ENCODE data around the gene UNC45B. TPM values are rescaled to one million over a fixed set of nuclear protein-coding genes. Genes with fewer than 3 reads are reported as not detected.
A peak's percentile ranks its signal among the peaks of the same experiment; 100 is the strongest.

The UNC45B gene
- total RNA-seq, 1 experiment from 2014 or later, result not detected

- Histone ChIP-seq H3K36me3 (ENCODE audit: control insufficient read depth in 1 of 2, insufficient read depth in 2 of 2, low read length in 2 of 2) (no peaks in the 10 kb centered on the region), H3K27ac (ENCODE audit: low read depth, low read length) (no peak overlapping the region), H3K4me3 (replicated peaks in 1 of 2; ENCODE audit: low read depth in 1 of 2, low read length in 2 of 2) (no peak overlapping the region), H3K9me2 (ENCODE audit: insufficient read depth) (no peaks in the 10 kb centered on the region), H3K9me3 (ENCODE audit: control insufficient read depth in 1 of 2, insufficient read depth in 1 of 2, low read depth in 1 of 2, low read length in 2 of 2) (no peaks in the 10 kb centered on the region), H3K4me2 (ENCODE audit: low read length) (peak overlapping the region; percentile 94), H3K4me1 (ENCODE audit: control insufficient read depth in 1 of 2, insufficient read depth in 2 of 2, low read length in 2 of 2) (peaks cover 5 to 23% of the 10 kb centered on the region in 2 experiments; a peak in 3 of 4 replicates), H2AFZ (ENCODE audit: low read depth, low read length, poor library complexity, severe bottlenecking) (no peak overlapping the region), H3K79me2 (ENCODE audit: insufficient read depth, low read length) (peaks cover 2% of the 10 kb centered on the region; the same call in 1 of the 2 replicates), H4K20me1 (ENCODE audit: insufficient read depth) (no peaks in the 10 kb centered on the region), H3K9ac (ENCODE audit: low read length) (no peak overlapping the region), H3K27me3 (ENCODE audit: insufficient read depth, low read length) (no peaks in the 10 kb centered on the region)
- POLR2A ChIA-PET, result no interaction called here
- DNase-seq (ENCODE audit: low read depth, low spot score) (no peak), ATAC-seq (peak; percentile 28; the same call in 1 of the 2 replicates)
- CTCF ChIA-PET, result interaction anchor here (1.8 to 3.3 kb wide), 3 partner anchors 28 to 698 kb away, joined by 6 to 13 read pairs (median 12); no protein-coding TSS in a partner anchor
- intact Hi-C loops (cut with micrococcal nuclease), result loop anchor here (1.0 to 5.0 kb wide), 4 partner anchors 120 to 697 kb away; partner anchors contain the start of gene LIG3
- RAD21 ChIA-PET (ENCODE audit: low non-redundant PET in 1 of 2, low total read pairs in 2 of 2, uncharacterized antibody in 2 of 2, unreplicated experiment in 2 of 2), result no interaction called here
- BruUV-seq (replicated peaks), result no TSS peak
- TF ChIP-seq ZBTB33 (IDR thresholded peaks at IDR 0.05; ENCODE audit: extremely low read depth, insufficient replicate concordance, low read length), result no peak
- TF ChIP-seq TCF7L2 (IDR thresholded peaks at IDR 0.05; ENCODE audit: borderline replicate concordance, extremely low read depth, insufficient read depth, insufficient read length), result no peak
- TF ChIP-seq REST (IDR thresholded peaks at IDR 0.05; ENCODE audit: low read depth), result no peak
- peak; percentile 77 for TF ChIP-seq RAD21 (IDR thresholded peaks at IDR 0.05; ENCODE audit: low read depth)
- TF ChIP-seq CTCF (IDR thresholded peaks at IDR 0.05 in 2 of 3, conservative IDR thresholded peaks at IDR 0.05 in 1 of 3; ENCODE audit: borderline replicate concordance in 1 of 3, insufficient read depth in 1 of 3, low read depth in 2 of 3, low read length in 2 of 3), result peak; percentile 52 to 87 (median 58)
- TF ChIP-seq CEBPB (IDR thresholded peaks at IDR 0.05; ENCODE audit: low read depth), result no peak
These were observed 29.6 kb upstream of the UNC45B start for GRCh38 chr17:35117984-35118383.
